GM08714 (cell line): ENCODE measurements around the gene CAPN1.

ENCODE experiments used
- H3K4me3 ChIP-seq: fragments of 200-500 bp; sonication (Bioruptor generic); 2 replicates; pipeline ENCODE4 v1.5.1; 2014; ENCODE audit warnings: mild to moderate bottlenecking, low read length, inconsistent platforms
- ZNF274 ChIP-seq: IDR thresholded peaks from 2 replicates; pipeline ENCODE4 v1.6.1; 2012; ENCODE audit warnings: mild to moderate bottlenecking, low read depth, low read length

Gene CAPN1

DNA sequence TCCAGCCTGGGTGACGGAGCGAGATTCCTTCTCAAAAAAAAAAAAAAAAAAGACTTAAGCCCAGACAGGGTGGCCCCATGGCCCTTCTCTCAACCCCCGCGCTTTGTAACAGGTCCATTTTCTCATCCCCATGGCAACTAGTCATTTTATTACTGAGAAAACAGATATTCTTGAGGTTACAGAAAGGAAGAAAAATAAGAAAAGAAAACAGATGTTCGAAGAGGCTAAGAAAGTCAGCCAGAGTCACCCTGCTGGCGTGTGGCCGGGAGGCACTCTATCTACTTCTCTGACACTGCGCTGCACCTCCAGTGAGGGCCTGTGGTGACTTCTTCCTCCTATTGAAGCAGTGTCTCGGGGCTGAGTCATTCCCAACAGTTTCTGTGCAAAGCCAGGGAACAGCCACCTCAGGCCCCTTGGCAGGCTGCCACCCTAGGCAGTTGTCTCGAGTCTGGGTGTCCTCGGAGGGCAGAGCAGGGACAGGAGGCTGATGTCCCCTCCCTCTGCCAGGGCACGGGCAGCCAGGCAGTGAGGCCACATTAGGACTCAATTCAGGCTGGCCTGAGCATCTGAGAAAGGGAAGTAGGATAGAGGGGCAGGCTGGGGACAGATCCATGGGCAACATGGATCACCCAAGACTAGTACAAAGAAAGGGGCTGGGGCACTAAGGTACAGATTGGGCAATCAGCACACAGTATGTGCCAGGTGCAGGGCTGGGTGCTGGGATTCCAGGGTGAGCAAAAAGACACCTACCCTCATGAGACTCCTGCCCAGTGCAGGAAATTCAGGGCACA is 31.0 kb upstream of the CAPN1 start:
- no peak overlapping the region for H3K4me3 ChIP-seq
- TF ChIP-seq ZNF274 = no peak

DNA sequence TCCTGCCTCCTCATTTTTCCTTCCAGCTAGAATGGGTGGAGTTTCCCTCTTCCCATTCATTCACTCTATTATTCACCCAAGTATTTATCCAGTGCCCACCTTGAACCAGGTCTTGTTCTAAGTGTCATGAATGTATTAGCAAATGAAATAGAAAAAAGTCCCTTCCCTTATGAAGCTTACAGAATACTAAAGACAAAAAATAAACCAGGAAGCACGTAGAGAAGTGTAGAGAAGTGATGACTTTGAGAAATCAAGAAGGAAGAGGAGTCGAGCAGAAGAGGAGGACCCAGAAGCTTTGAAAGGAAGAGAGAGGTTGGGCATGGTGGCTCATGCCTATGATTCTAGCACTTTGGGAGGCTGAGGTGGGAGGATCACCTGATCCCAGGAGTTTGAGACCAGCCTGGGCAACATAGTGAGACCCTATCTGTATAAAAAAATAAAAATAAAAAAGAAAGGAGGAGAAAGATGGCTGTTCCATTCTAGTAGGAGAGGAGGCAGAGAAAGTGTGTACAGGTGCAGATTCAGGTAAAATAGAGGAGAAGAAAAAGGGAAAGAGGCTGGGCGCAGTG is 30.3 kb upstream of the CAPN1 start:
- H3K4me3 ChIP-seq = no peak overlapping the region
- TF ChIP-seq ZNF274 = no peak

DNA sequence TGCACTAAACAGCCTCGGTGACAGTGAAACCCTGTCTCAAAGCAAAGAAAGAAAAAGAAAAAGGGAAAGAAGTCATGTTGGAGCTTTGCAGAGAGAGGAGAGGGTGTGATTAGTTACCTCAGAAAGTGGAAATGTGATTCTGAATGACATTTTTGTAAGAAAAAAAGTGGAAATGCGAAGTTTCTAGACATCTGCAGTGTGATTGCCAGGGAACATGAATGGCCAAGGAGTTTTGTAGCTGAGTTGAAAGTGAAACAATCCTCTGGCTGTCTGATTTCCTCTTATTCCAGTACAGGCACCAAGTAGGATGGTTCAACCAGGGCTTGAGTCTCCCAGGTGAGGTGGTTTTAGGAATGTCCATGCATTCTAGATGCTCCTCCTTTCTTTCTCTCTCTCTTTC is 29.6 kb upstream of the CAPN1 start:
- no peak overlapping the region for H3K4me3 ChIP-seq
- TF ChIP-seq ZNF274 = no peak

DNA sequence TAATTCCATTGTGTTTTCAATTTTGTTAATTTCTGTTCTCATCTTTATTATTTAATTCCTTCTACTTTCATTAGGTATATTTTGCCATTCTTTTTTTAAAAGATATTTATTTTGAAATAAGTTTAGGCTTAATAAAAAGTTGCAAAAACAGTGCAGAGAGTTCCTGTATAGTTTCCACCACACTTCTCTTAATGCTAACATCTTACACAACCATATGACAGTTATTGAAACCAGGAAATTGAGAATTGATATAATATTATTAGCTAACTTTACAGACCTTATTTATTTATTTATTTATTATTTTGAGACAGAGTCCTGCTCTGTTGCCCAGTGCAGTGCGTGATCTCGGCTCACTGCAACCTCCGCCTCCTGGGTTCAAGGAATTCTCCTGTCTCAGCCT is 25.5 kb upstream of the CAPN1 start:
- no peak overlapping the region for H3K4me3 ChIP-seq
- no peak for TF ChIP-seq ZNF274

DNA sequence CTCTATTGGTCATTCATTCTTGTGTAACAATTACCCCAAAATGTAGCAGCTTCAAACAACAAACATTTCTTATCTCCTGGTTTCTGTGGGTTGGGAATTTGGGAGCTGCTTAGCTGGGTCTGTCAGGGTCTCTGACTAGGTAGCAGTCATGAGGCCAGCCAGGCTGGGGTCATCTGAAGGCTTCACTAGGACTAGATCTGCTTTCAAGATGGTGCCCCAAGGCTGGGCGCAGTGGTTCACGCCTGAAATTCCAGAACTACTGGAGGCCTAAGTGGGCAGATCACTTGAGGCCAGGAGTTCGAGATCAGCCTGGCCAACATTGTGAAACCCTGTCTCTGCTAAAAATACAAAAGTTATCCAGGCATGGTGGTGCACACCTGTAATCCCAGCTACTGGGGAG is 24.8 kb upstream of the CAPN1 start:
- no peak for TF ChIP-seq ZNF274
- H3K4me3 ChIP-seq = no peak overlapping the region

DNA sequence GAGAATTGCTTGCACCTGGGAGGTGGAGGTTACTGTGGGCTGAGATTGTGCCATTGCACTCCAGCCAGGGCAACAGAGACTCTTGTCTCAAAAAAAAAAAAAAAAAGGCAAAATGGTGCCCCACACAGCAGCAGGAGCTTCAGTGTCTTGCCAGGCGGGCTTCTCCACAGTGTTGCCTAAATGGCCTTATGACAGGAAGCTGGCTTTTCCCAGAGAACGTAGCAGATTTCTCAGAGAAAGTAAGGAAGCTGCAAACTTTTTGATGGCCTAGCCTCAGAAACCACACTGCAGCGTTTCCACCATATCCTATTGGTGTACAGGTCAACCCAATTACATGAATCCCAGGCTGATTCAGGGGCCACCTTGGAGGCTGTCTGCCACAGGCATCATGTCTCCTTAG is 24.4 kb upstream of the CAPN1 start:
- TF ChIP-seq ZNF274 = no peak
- H3K4me3 ChIP-seq = no peak overlapping the region

DNA sequence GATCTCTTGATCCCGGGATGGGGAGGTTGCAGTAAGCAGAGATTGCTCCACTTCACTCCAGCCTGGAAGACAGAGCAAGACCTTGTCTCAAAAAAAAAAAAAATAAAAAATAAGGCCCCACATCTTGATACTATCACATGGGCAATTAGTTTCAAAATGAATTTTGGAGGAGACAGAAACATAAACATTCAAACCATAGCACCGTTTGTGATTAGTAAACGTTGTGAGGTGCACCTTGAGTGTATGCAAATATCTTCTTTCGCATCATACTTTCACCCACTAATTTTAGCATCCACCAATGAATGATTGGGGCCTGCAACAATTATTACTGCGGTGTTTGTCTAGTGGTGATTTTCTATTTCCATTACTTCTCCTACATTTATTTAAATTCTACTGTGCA is 22.7 kb upstream of the CAPN1 start:
- no peak overlapping the region for H3K4me3 ChIP-seq
- no peak for TF ChIP-seq ZNF274

DNA sequence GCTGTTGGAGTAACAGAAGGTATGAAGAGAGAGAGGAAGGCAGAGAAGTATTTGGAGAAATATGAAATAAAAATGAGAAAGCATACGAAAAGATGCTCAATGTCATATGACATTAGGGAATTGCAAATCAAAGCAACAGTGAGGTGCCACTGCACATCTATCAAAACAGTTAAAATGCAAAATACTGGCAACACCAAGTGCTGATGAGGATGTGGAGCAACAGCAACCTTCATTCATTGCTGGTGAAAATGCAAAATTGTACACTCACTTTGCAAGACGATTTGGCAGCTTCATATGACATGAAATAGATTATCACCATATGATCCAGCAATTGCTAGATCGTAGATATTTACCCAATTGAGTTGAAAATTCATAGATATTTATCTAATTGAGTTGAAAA is 21.1 kb upstream of the CAPN1 start:
- TF ChIP-seq ZNF274 = no peak
- no peak overlapping the region for H3K4me3 ChIP-seq

DNA sequence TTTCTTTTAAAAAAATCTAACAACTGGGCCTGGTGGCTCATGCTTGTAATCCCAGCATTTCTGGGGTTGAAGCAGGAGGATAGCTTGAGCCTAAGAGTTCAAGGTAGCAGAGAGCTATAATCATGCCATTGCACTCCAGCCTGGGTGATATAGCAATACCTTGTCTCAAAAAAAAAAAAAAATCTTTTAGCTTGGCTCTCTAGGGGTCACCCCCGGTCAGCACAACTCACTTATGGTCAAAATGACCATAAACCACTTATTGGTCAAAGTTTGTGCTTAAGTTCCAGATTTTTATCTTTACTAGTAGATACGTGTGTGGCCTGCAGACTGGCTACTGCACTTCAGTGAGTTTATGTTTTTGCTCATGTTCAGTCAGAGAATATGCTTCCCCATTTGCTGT is 18.0 kb upstream of the CAPN1 start:
- TF ChIP-seq ZNF274 = no peak
- H3K4me3 ChIP-seq = no peak overlapping the region

DNA sequence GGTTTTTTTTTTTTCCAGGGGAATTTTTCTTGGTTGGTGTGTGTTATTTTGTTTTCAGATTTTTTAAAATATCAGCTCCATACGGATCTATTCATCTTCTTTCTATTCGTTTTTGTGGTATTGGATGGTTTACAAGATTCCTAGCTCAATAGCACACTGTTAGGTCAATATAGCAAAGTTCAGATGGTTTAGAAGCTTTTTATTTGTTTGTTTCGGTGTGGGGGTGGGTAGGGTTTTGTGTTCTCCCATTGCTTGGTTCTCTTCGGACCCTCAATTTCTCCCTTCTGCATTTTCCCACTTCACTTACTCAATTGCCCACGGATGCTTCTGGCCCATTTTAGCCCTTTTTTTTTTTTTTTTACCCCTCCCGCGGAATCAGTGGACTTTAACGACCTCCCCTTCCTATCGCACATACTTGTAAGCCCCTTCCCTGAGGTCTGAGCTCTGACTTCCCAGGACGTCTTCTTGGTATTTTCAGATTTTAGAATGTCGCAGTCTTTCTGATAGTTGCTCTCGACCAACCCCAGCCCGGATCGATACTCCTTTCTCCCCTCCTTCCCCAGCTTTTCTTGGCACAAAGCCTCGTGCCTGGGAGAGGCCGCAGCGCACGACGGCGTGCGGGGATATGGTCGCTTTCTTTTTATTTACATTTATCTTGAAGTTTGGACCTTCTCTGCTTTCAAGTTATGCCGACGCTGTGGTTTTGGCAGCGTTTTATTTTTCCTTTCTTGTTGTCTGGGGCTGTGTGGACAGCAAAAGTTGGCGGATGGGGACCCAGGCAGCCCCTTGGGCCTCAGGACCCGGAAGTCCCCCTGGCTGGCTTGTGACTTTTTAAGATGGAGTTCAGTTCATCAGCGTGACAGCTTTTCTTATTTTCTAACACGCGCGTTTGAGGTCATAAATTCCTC is 16.1 kb upstream of the CAPN1 start:
- no peak for TF ChIP-seq ZNF274
- no peak overlapping the region for H3K4me3 ChIP-seq

DNA sequence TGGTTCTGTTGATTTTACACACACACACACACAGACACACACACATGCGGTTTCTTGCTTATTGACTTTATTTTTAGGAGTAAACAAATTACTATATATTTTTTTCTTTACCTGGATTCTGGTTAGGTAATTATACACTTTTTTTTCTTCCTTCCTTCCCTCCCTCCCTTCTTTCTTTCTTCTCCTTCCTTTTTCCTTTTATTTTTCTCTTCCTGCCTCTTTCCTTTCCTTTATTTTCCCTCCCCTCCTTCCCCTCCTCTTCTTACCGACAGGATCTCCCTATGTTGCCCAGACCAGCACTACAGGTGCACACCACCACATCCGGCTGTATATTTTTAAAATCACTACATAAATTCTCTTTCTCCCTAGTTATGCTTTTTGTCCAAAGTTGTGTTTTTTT is 14.8 kb upstream of the CAPN1 start:
- TF ChIP-seq ZNF274 = no peak
- no peak overlapping the region for H3K4me3 ChIP-seq

DNA sequence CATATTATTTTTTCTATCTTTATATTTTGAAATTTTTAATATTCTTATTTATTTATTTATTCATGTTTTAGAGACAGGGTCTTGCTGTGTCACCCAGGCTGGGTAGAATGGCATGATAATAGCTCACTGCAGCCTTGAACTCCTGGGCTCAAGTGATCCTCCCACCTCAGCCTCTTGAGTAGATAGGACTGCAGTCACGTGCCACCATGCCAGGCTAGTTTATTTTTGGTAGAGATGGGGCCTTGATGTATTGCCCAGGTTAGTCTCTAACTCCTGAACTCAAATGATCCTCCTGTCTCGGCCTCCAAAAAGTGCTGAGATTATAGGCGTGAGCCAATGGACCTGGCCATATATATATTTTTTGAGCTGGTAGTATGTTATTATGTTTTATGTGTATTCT is 14.1 kb upstream of the CAPN1 start:
- no peak overlapping the region for H3K4me3 ChIP-seq
- no peak for TF ChIP-seq ZNF274

DNA sequence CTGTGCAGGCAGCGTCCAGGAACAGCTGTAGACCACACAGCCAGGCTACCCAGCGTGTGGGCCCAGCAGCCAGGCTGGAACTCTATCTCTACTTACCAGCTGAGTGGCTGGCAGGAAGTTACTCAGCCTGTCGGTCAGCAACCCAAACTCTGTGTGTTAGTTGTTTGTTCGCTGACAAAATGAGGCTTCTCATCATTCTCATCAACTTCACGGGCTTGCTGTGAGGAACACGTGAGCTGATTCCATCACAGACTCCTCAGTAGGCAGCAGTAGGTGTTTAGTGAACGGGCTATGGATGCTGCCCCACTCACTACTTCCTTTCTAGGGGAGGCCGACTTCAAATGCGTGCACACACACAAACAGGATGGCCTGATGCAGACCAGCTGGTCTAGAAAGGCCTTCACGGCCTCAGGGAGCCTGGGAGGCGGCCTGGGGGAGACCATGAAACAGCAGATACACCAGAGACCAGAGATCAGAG is 12.5 kb upstream of the CAPN1 start:
- no peak overlapping the region for H3K4me3 ChIP-seq
- no peak for TF ChIP-seq ZNF274

DNA sequence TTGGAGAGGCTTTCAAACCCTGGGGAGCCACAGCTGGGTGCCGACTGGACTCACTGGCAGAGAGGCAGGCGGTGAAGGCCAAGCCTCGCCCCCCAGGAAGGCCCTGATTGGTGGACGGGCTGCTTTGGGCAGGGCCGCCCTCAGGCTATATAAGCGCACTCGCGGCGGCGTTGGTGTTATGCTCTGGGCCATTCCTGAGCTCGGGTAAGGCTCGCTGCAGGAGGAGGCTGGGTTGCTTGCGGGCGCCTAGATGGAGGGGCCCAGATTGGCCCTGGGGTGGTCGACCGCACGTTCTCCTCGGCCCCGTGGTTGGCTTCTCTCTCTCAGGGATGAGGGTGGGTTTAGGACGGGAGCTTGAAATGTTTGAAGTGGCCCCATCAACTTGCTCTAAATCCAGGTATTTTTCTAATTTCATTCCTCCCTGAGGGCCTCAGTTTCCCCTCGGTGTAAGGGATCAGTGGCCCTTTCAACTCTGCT is 11.6 kb upstream of the CAPN1 start, which contains the start of gene SPDYC:
TSS of gene SPDYC (plus strand) at position 176 of the 477 bp plus-strand sequence. CDS start 1,125 bp downstream, outside the sequence.
- H3K4me3 ChIP-seq = no peak within 1 kb of the TSS
- TF ChIP-seq ZNF274 = no peak
